ENCODE results near the gene FAM89B.
A peak's percentile ranks its signal among the peaks of the same experiment; 100 is the strongest.

FAM89B gene

DNA sequence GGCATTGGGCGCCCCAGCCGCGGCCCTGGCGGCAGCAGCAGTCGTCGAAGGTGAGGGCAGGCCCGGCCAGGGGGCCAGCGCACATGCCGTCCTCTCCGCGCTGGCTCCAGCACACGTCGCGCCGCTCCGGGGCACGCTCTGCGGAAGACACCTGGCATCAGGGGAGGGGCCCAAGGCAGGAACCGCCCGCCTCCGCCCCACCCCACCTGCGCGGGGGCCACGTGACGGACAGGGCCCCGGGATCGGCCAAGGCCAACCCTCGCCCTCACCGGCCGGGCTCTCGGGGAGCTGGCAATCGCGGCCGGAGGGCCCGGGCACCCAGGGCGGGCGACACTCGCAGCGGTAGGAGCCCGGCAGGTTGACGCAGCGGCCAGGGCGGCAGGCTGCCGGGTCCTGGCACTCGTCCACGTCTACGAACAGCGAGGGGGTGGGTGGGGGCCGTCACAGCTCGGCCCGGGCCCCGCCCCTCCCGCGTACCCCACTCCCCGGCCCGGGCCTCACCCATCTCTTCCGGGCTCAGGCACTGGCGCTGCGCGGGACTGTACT lies 32.5 kb upstream of the FAM89B start:
- DNase-seq, result no peak

DNA sequence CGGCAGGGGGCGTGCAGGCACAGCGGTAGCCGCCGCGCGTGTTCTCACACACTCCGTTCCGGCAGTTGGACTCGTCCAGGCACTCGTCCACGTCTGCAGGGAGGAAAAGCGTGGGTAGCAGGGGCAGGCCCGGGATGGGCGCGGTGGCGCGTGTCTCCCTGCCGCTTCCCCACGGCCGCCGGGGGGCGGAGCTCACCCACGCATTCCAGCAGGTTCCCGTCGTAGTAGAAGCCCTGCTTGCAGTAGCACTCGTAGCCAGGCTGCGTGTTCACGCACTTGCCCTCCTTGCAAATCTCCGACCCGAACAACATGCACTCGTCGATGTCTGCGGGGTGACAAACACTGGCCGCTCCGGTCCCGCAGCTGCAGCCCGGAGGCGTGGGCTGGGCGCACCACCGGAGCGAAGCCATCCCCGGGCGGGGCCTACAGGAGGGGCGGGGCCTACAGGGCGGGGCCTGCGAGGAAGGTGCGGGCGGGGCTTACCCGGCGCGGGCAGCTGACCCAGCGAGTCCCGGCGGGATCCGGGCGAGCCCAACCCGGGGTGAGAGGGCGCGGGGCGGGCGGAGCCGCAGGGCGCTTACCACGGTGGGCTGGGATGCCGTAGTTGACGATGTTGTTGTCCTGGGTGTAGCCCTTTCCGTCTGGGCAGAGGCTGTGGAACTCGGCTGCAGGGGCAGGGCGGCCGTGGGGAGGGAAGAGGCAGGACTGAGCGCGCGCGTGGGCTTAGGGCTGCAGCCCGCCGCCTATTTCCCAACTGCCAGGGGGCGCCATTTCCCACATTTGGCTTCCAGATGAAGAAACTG lies 31.8 kb upstream of the FAM89B start:
- DNase-seq, result peak; percentile 87

- no peak for DNase-seq
Measured at GRCh38 chr11:65541093-65541982, 31.0 kb upstream of the FAM89B start.

GRCh38 chr11:65542738-65543390 lies 29.5 kb upstream of the FAM89B start:
- no peak for DNase-seq

- no peak for DNase-seq
Measured at GRCh38 chr11:65545853-65546216, 26.5 kb upstream of the FAM89B start.

DNA sequence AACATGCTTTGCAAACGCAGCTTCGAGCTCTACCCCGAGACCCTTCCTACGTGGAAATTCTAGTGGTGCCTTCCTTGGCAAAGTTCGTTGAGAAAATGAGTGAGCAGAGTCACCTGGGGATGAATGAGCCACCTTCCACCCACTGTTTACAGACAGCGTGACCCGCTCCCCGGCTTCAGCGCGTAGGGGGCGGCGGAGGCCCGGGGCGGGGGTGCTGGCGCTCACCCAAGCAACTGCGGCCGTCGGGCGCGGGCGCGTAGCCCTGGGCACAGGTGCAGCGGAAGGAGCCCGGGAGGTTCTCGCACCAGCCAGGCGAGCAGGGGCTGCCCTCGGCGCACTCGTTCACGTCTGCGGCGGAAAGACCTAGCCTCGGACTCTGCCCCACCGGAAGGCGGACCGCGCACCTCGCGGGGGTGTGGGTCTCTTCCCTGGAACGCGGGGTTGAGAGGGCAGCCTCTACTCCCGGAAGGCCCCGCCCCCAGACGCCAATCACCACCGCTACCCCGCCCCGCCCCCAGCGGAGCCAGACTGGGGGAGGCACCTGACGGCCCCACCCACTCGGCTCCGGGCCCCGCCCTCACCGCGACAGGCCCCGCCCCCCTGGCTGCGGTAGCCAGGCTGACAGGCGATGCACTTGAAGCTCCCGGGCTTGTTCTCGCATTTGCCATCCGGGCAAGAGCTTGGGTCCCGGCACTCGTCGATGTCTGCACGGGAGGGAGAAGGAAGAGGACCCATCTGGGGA lies 25.9 kb upstream of the FAM89B start:
- peak; percentile 97 for DNase-seq

DNA sequence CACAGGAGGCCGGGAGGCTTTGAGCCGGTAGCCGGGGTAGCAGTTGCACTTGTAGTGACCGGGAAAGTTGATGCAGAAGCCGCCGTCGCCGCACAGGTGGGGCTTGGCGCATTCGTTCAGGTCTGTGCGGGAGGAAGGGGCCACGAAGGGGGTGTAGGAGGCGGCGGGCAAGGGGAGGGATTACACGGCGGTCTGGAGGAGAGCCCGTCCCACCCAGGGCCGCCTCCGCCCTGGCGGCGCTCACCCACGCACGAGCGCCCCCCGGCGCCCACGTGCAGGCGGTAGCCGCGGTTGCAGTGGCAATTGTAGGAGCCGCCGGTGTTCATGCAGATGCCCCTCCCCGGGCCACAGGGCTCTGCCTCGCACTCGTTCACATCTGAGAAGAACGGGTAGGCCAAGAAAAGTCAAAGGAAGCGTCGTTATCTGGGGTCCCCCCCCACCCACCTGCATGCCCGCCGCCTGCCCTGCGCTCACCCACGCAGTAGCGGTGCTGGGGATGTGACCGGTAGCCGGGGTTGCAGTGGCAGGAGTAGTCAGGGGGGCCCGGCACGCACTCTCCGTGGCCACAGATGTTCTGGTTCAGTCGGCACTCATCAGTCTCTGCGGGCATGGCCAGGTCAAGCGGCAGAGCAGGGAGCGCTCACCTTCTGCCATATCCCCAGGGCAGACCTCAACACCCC lies 24.8 kb upstream of the FAM89B start:
- DNase-seq, result peak; percentile 34

- no peak for DNase-seq
Measured at GRCh38 chr11:65548395-65548794, 23.9 kb upstream of the FAM89B start.

GRCh38 chr11:65549096-65549495 lies 23.2 kb upstream of the FAM89B start:
- DNase-seq, result no peak

- peak; percentile 59 for DNase-seq
Measured at GRCh38 chr11:65551572-65552387, 20.6 kb upstream of the FAM89B start.

- DNase-seq, result no peak
Measured at GRCh38 chr11:65552388-65552951, 19.9 kb upstream of the FAM89B start.

DNA sequence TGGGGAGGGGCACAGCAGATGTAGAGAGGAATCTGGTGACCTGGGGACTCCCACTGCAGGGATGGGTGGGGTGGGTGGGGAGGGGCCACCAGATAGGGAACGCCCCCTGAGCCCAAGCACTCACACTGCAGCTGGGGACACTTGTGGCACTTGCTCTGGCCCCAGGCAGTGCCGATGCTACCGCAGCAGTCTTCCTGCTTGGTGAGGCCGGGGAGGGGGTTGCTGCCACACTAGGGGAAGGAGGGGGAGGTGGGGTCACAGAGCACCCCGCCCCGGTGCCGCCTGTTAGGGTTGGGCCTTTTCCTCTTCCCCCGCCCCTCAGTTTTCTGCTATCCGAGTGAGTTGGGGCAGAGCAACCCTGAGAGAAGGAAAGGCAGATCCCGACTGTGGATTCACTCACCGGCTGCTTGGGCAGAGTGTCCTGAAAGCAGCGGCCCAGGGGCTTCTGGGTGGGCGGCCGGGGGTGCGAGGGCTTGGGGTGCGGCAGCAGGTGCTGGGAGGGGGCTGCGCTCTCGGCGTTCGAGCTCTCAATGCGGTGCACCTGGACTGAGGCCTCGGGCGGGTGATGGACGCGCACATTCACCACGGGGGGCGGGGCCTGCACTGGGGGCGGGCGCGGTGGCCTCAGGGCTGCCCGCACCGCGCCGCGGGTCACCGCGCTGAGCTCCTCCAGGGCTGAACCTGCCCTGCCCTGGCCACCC lies 18.9 kb upstream of the FAM89B start:
- peak; percentile 80 for DNase-seq

DNA sequence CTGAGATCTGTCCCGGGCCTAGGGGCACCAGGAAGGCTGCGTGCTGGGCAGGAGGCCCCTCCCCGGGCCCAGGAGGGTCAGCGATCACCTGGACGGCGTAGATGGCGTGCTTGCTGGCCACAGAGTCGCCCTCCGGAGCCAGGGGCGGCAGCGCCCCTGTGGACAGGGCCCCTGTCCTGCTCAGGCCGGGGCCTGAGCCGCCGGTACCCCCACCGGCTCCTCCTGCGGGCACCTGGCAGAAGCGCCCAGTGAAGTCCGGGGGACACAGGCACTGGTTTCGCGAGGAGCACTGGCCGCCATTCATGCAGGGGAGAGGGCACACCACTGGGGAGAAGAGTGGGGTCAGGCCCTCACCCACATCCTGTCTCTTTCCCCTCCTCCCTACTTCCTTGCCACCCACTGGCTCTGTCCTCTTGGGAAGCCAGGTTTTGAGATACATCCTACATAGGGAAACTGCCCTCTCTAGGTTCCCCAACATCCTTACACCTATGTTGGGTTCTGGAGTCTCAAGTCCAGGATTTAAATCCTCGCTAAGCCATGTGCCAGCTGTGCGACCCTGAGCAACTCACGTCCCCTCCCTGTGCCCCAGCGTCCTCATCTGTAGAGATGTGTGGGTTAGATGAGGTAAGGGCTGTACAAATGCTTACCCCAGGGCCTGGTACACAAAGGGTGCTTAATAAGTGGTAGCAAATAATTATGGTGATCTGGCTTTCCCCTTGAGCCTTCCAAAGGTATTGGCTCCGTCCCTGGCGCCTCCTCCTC lies 18.1 kb upstream of the FAM89B start:
- DNase-seq, result no peak

- no peak for DNase-seq
Measured at GRCh38 chr11:65554842-65555430, 17.4 kb upstream of the FAM89B start.

GRCh38 chr11:65555693-65556231 lies 16.6 kb upstream of the FAM89B start:
- no peak for DNase-seq

GRCh38 chr11:65556470-65557279 lies 15.7 kb upstream of the FAM89B start:
- no peak for DNase-seq

GRCh38 chr11:65557280-65558001 lies 14.9 kb upstream of the FAM89B start:
- no peak for DNase-seq
